Measurements from ENCODE around the gene IGFN1. TPM values are rescaled to one million over a fixed set of nuclear protein-coding genes. Genes with fewer than 3 reads are reported as not detected.

The IGFN1 gene
- total and polyA plus RNA-seq, 2 of the 8 experiments (the other 6 are each of a cell fraction or from before 2014, with no cell fraction given) = not detected

DNA sequence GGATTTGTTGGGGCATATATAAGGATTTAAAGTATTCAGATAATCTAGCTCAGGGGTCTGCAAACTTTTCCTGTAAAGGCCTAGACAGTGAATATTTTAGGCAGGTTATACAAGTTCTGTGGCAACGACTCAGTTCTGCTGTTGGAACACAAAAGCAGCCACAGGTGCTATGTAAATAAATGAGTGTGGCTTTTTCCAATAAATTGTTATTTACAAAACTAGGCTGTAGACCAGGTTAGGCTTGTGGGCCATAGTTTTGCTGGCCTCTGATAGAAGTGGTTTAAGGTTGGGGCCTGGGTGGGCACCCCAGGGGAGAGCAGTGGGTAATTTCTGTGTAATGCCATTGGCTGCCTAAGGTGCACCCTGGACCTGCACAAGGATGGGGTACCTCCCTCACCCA lies 16.9 kb upstream of the IGFN1 start (continued):
- TF ChIP-seq, protein P1, sequence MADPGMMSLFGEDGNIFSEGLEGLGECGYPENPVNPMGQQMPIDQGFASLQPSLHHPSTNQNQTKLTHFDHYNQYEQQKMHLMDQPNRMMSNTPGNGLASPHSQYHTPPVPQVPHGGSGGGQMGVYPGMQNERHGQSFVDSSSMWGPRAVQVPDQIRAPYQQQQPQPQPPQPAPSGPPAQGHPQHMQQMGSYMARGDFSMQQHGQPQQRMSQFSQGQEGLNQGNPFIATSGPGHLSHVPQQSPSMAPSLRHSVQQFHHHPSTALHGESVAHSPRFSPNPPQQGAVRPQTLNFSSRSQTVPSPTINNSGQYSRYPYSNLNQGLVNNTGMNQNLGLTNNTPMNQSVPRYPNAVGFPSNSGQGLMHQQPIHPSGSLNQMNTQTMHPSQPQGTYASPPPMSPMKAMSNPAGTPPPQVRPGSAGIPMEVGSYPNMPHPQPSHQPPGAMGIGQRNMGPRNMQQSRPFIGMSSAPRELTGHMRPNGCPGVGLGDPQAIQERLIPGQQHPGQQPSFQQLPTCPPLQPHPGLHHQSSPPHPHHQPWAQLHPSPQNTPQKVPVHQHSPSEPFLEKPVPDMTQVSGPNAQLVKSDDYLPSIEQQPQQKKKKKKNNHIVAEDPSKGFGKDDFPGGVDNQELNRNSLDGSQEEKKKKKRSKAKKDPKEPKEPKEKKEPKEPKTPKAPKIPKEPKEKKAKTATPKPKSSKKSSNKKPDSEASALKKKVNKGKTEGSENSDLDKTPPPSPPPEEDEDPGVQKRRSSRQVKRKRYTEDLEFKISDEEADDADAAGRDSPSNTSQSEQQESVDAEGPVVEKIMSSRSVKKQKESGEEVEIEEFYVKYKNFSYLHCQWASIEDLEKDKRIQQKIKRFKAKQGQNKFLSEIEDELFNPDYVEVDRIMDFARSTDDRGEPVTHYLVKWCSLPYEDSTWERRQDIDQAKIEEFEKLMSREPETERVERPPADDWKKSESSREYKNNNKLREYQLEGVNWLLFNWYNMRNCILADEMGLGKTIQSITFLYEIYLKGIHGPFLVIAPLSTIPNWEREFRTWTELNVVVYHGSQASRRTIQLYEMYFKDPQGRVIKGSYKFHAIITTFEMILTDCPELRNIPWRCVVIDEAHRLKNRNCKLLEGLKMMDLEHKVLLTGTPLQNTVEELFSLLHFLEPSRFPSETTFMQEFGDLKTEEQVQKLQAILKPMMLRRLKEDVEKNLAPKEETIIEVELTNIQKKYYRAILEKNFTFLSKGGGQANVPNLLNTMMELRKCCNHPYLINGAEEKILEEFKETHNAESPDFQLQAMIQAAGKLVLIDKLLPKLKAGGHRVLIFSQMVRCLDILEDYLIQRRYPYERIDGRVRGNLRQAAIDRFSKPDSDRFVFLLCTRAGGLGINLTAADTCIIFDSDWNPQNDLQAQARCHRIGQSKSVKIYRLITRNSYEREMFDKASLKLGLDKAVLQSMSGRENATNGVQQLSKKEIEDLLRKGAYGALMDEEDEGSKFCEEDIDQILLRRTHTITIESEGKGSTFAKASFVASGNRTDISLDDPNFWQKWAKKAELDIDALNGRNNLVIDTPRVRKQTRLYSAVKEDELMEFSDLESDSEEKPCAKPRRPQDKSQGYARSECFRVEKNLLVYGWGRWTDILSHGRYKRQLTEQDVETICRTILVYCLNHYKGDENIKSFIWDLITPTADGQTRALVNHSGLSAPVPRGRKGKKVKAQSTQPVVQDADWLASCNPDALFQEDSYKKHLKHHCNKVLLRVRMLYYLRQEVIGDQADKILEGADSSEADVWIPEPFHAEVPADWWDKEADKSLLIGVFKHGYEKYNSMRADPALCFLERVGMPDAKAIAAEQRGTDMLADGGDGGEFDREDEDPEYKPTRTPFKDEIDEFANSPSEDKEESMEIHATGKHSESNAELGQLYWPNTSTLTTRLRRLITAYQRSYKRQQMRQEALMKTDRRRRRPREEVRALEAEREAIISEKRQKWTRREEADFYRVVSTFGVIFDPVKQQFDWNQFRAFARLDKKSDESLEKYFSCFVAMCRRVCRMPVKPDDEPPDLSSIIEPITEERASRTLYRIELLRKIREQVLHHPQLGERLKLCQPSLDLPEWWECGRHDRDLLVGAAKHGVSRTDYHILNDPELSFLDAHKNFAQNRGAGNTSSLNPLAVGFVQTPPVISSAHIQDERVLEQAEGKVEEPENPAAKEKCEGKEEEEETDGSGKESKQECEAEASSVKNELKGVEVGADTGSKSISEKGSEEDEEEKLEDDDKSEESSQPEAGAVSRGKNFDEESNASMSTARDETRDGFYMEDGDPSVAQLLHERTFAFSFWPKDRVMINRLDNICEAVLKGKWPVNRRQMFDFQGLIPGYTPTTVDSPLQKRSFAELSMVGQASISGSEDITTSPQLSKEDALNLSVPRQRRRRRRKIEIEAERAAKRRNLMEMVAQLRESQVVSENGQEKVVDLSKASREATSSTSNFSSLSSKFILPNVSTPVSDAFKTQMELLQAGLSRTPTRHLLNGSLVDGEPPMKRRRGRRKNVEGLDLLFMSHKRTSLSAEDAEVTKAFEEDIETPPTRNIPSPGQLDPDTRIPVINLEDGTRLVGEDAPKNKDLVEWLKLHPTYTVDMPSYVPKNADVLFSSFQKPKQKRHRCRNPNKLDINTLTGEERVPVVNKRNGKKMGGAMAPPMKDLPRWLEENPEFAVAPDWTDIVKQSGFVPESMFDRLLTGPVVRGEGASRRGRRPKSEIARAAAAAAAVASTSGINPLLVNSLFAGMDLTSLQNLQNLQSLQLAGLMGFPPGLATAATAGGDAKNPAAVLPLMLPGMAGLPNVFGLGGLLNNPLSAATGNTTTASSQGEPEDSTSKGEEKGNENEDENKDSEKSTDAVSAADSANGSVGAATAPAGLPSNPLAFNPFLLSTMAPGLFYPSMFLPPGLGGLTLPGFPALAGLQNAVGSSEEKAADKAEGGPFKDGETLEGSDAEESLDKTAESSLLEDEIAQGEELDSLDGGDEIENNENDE (IDR thresholded peaks at IDR 0.05; ENCODE audit: insufficient replicate concordance, low read length) = no peak
- TF ChIP-seq JUN (IDR thresholded peaks at IDR 0.05; ENCODE audit: low read depth, low read length) (no peak), SP1 (IDR thresholded peaks at IDR 0.05; ENCODE audit: low read depth, low read length) (no peak), JUND (IDR thresholded peaks at IDR 0.05; ENCODE audit: low read length) (no peak), ASH2L (IDR thresholded peaks at IDR 0.05; ENCODE audit: low read length) (no peak), ZNF274 (IDR thresholded peaks at IDR 0.05; ENCODE audit: borderline replicate concordance, extremely low read depth, low read length) (no peak), BCL11A (IDR thresholded peaks at IDR 0.05; ENCODE audit: low read depth in 2 of 2, low read length in 2 of 2) (no peak)

All from H1 (cell line).